CD14-positive monocyte (primary cell): ENCODE data around the gene HTT-AS. TPM values are rescaled to one million over a fixed set of nuclear protein-coding genes. Genes with fewer than 3 reads are reported as not detected.
A peak's percentile ranks its signal among the peaks of the same experiment; 100 is the strongest.

Experiments
- DNase-seq, 3 donors: peaks; one replicate each; pipeline ENCODE4 v3.0.0-alpha.2; 2011 to 2022
- H2AFZ ChIP-seq: 2 replicates; pipeline ENCODE4 v1.6.0; 2012; ENCODE audit warnings: mild to moderate bottlenecking, low read depth, low read length, inconsistent platforms; ENCODE audit not compliant: insufficient read depth, poor library complexity, severe bottlenecking
- H3K27ac ChIP-seq, 2 donors: 1 replicate in 1 of 2; 2 replicates in 1 of 2; pipeline ENCODE4 v1.5.1; 2012 to 2013; ENCODE audit warnings: low read length in 2 of 2, control low read depth in 1 of 2, inconsistent platforms in 1 of 2, low read depth in 1 of 2, mild to moderate bottlenecking in 1 of 2
- H3K27me3 ChIP-seq, 2 donors: one replicate each; pipeline versions ENCODE4 v1.6.0 to v1.6.1; 2011 to 2013; ENCODE audit warnings: low read length in 2 of 2; ENCODE audit not compliant: control insufficient read depth in 2 of 2, insufficient read depth in 2 of 2
- H3K36me3 ChIP-seq, 2 donors: replicated peaks in 1 of 2; 1 replicate in 1 of 2; 2 replicates in 1 of 2; pipeline versions ENCODE4 v1.5.1 to v1.6.1; 2012 to 2013; ENCODE audit warnings: low read length in 2 of 2, control low read depth in 1 of 2, inconsistent platforms in 1 of 2, mild to moderate bottlenecking in 1 of 2; ENCODE audit not compliant: insufficient read depth in 2 of 2, control insufficient read depth in 1 of 2
- H3K4me1 ChIP-seq, 2 donors: 1 replicate in 1 of 2; 2 replicates in 1 of 2; pipeline versions ENCODE4 v1.5.1 to v1.6.1; 2012 to 2013; ENCODE audit warnings: low read length in 2 of 2, control low read depth in 1 of 2, inconsistent platforms in 1 of 2, mild to moderate bottlenecking in 1 of 2, moderate library complexity in 1 of 2; ENCODE audit not compliant: insufficient read depth in 2 of 2, control insufficient read depth in 1 of 2
- H3K4me2 ChIP-seq: replicated peaks from 2 replicates; pipeline ENCODE3; 2012; ENCODE audit warnings: low read length, moderate library complexity, mild to moderate bottlenecking; ENCODE audit not compliant: poor library complexity, severe bottlenecking; ENCODE audit errors: extremely low read depth
- H3K4me3 ChIP-seq, 3 experiments: fragments of 200-600 bp in 1 of 3; sonication (generic) in 1 of 3; replicated peaks in 1 of 3; 1 replicate in 2 of 3; 2 replicates in 1 of 3; pipeline ENCODE4 v1.5.1; 2011 to 2013; ENCODE audit warnings: low read length in 3 of 3, mild to moderate bottlenecking in 3 of 3, control low read depth in 2 of 3, low read depth in 2 of 3, inconsistent platforms in 1 of 3, moderate library complexity in 1 of 3
- H3K79me2 ChIP-seq: 2 replicates; pipeline ENCODE4 v1.6.0; 2012; ENCODE audit warnings: mild to moderate bottlenecking, control low read depth, inconsistent platforms, low read length, moderate library complexity; ENCODE audit not compliant: insufficient read depth
- H3K9ac ChIP-seq: 2 replicates; pipeline ENCODE4 v1.6.0; 2017; ENCODE audit warnings: low read length, mild to moderate bottlenecking; ENCODE audit not compliant: insufficient read depth, poor library complexity, severe bottlenecking
- H3K9me3 ChIP-seq, 2 donors: replicated peaks in 1 of 2; 1 replicate in 1 of 2; 2 replicates in 1 of 2; pipeline versions ENCODE4 v1.5.1 to v1.6.1; 2012 to 2013; ENCODE audit warnings: low read length in 2 of 2, control low read depth in 1 of 2; ENCODE audit not compliant: control insufficient read depth in 1 of 2, insufficient read depth in 1 of 2
- H4K20me1 ChIP-seq: 2 replicates; pipeline ENCODE4 v1.6.0; 2012; ENCODE audit warnings: mild to moderate bottlenecking, low read length, control low read depth, moderate library complexity; ENCODE audit not compliant: insufficient read depth
- H3K27ac Mint-ChIP-seq, 7 donors: one replicate each; pipeline ENCODE4 v1.8.0; 2020; ENCODE audit warnings: mild to moderate bottlenecking in 7 of 7, mixed read lengths in 7 of 7, moderate library complexity in 6 of 7, inconsistent platforms in 2 of 7
- H3K27me3 Mint-ChIP-seq, 3 donors: one replicate each; pipeline ENCODE4 v1.8.0; 2021 to 2022; ENCODE audit warnings: low read depth in 3 of 3, mild to moderate bottlenecking in 3 of 3, mixed read lengths in 3 of 3, moderate library complexity in 3 of 3, inconsistent platforms in 1 of 3
- H3K36me3 Mint-ChIP-seq, 2 donors: one replicate each; pipeline ENCODE4 v1.8.0; 2020; ENCODE audit warnings: mixed read lengths in 2 of 2, inconsistent platforms in 1 of 2, mild to moderate bottlenecking in 1 of 2
- H3K4me1 Mint-ChIP-seq: one replicate; pipeline ENCODE4 v1.8.0; 2020; ENCODE audit warnings: mild to moderate bottlenecking, mixed read lengths
- H3K4me3 Mint-ChIP-seq, 2 donors: one replicate each; pipeline ENCODE4 v1.8.0; 2020; ENCODE audit warnings: mild to moderate bottlenecking in 2 of 2, mixed read lengths in 2 of 2, moderate library complexity in 1 of 2
- H3K9me3 Mint-ChIP-seq, 7 donors: one replicate each; pipeline ENCODE4 v1.8.0; 2020 to 2022; ENCODE audit warnings: mixed read lengths in 7 of 7, mild to moderate bottlenecking in 6 of 7, moderate library complexity in 6 of 7, inconsistent platforms in 2 of 7
- WGBS: methylation state at CpG from one replicate; pipeline ENCODE4 v1.1.5; 2013; ENCODE audit warnings: missing lambda C conversion rate; ENCODE audit not compliant: insufficient coverage; 5-methylcytosine and 5-hydroxymethylcytosine counted together
- intact Hi-C, 2 donors: fragments of 100-400 bp; cut with micrococcal nuclease; formaldehyde crosslinking; loops; one replicate each; pipeline versions ENCODE4 v1.15.0 to v1.15.1; 2023
- polyA plus RNA-seq, 3 donors: library from polyadenylated mRNA; depleted of rRNA in 1 of 3; unstranded in 2 of 3; stranded (reverse) in 1 of 3; fragments of 300-500 nt in 2 of 3; fragments of >200 nt in 1 of 3; fragmentation: Illumina TruSeq in 2 of 3; gene quantifications; 1 replicate in 2 of 3; 2 replicates in 1 of 3; pipeline ENCODE4 v1.2.3, GENCODE V29; 2012 to 2021
- TF ChIP-seq, protein P1 (sequence below): fragments of 200-600 bp; IDR thresholded peaks from one replicate; pipeline ENCODE4 v1.8.0; 2022; ENCODE audit warnings: antibody characterized with exemption, mild to moderate bottlenecking

Gene HTT-AS
- polyA plus RNA-seq, 3 donors = not detected

DNA sequence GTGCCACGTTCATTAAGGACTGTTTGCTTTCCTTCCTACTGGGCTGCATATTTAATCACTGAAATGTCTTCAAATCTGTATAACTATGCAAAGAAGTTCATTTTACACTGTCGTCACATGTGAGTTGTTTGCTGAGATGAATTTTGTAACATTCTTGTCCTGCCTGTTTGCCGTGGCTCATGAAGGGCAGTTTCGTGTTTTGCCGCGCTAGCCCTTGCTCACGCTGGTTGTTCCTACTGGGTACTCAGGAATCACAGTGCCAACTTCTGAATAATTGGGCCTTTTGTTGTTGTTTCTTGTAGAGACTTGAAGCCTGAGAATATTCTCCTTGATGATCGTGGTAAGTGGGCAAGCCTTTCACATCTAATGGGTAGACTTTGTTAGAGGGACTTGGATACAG, 52.2 kb downstream of the HTT-AS start:
- H4K20me1 ChIP-seq = no peaks in the 10 kb centered on the region
- no peak for DNase-seq

DNA sequence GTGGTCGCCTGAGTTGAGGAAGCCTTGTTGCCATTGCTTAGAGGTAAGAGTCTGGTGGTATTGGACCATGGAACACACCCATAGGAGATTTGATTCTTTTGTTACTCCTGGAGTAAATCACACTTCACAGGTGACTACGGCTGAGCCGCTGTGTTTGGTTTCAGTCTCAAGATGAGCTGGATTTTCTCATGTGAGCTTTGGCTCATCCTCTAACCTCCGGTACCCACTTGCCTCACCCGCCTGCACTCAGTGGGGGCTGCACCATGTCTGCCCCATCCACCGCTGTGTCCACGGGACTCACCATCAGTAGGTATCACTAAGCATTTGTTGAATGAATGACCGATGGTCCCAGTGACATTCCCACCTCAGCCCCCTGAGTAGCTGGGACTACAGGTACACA, 52.7 kb downstream of the HTT-AS start:
- intact Hi-C loops = no loop called here
- H2AFZ ChIP-seq = no peak overlapping the region
- TF ChIP-seq, protein P1, sequence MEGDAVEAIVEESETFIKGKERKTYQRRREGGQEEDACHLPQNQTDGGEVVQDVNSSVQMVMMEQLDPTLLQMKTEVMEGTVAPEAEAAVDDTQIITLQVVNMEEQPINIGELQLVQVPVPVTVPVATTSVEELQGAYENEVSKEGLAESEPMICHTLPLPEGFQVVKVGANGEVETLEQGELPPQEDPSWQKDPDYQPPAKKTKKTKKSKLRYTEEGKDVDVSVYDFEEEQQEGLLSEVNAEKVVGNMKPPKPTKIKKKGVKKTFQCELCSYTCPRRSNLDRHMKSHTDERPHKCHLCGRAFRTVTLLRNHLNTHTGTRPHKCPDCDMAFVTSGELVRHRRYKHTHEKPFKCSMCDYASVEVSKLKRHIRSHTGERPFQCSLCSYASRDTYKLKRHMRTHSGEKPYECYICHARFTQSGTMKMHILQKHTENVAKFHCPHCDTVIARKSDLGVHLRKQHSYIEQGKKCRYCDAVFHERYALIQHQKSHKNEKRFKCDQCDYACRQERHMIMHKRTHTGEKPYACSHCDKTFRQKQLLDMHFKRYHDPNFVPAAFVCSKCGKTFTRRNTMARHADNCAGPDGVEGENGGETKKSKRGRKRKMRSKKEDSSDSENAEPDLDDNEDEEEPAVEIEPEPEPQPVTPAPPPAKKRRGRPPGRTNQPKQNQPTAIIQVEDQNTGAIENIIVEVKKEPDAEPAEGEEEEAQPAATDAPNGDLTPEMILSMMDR = no peak
- peaks cover 8 to 14% of the 10 kb centered on the region in 2 donors for H3K9me3 ChIP-seq
- H4K20me1 ChIP-seq = no peaks in the 10 kb centered on the region
- no peaks in the 10 kb centered on the region for H3K36me3 Mint-ChIP-seq
- DNase-seq = no peak
- peaks cover 1 to 5% (median 4%) of the 10 kb centered on the region in 3 donors for H3K27me3 Mint-ChIP-seq
- no peak overlapping the region for H3K9ac ChIP-seq
- H3K4me1 ChIP-seq = no peaks in the 10 kb centered on the region
- no peak overlapping the region for H3K4me3 Mint-ChIP-seq
- no peak overlapping the region for H3K4me2 ChIP-seq
- no peak overlapping the region for H3K4me3 ChIP-seq
- no peaks in the 10 kb centered on the region for H3K27me3 ChIP-seq
- H3K27ac Mint-ChIP-seq = no peak overlapping the region
- H3K36me3 ChIP-seq = no peaks in the 10 kb centered on the region
- H3K4me1 Mint-ChIP-seq = no peaks in the 10 kb centered on the region
- H3K9me3 Mint-ChIP-seq = peaks cover 8 to 13% (median 9%) of the 10 kb centered on the region in 7 donors
- H3K79me2 ChIP-seq = no peaks in the 10 kb centered on the region
- WGBS = 97% methylated on average over 5 of the region's 8 CpGs
- no peak overlapping the region for H3K27ac ChIP-seq

More for the DNA sequence above, 52.2 kb downstream of the HTT-AS start:
- Histone ChIP-seq H2AFZ (no peak overlapping the region), H3K4me1 (no peaks in the 10 kb centered on the region), H3K9me3 (peaks cover 8 to 14% of the 10 kb centered on the region in 2 donors), H3K27ac (no peak overlapping the region), H3K36me3 (no peaks in the 10 kb centered on the region), H3K4me2 (no peak overlapping the region), H3K4me3 (no peak overlapping the region), H3K27me3 (no peaks in the 10 kb centered on the region), H3K79me2 (no peaks in the 10 kb centered on the region), H3K9ac (no peak overlapping the region)
- intact Hi-C loops = no loop called here
- TF ChIP-seq, protein P1 = no peak
- Mint-ChIP-seq H3K4me3 (no peak overlapping the region), H3K4me1 (no peaks in the 10 kb centered on the region), H3K27me3 (peaks cover 1 to 5% (median 4%) of the 10 kb centered on the region in 3 donors), H3K27ac (peak overlapping the region in 1 of 7 donors; percentile 1), H3K9me3 (peaks cover 8 to 13% (median 9%) of the 10 kb centered on the region in 7 donors), H3K36me3 (no peaks in the 10 kb centered on the region)
- 84% methylated on average over 6 of the region's 8 CpGs for WGBS
